Prostate gland (tissue), 2 donors: Measurements from ENCODE around the gene TRAPPC12.

Experiments
- POLR2A ChIP-seq: fragments of 450-650 bp; IDR thresholded peaks from one replicate; pipeline ENCODE4 v1.6.1; 2016; ENCODE audit warnings: antibody characterized with exemption, mild to moderate bottlenecking
- TF ChIP-seq, protein P1 (sequence below), 4 experiments: fragments of 200-600 bp in 2 of 4; fragments of 450-650 bp in 2 of 4; sonication (generic) in 2 of 4; IDR thresholded peaks; 1 replicate in 3 of 4; 2 replicates in 1 of 4; pipeline ENCODE4 v1.5.1; 2016 to 2019; ENCODE audit warnings: antibody characterized with exemption in 4 of 4, mild to moderate bottlenecking in 2 of 4, moderate library complexity in 2 of 4

DNA sequence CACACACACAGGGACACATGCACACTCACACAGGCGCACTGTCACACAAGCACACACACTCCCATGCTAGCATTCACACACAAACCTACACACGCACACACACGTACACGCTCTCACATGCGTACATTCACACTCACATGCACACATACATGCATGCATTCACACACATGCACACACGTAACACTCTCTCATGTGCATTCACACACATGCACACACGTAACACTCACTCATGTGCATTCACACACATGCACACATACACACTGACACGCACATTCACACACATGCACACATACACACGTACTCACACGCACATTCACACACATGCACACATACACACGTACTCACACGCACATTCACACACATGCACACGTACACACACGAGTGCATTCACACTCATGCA is 123.6 kb downstream of the TRAPPC12 start:
- TF ChIP-seq, protein P1, sequence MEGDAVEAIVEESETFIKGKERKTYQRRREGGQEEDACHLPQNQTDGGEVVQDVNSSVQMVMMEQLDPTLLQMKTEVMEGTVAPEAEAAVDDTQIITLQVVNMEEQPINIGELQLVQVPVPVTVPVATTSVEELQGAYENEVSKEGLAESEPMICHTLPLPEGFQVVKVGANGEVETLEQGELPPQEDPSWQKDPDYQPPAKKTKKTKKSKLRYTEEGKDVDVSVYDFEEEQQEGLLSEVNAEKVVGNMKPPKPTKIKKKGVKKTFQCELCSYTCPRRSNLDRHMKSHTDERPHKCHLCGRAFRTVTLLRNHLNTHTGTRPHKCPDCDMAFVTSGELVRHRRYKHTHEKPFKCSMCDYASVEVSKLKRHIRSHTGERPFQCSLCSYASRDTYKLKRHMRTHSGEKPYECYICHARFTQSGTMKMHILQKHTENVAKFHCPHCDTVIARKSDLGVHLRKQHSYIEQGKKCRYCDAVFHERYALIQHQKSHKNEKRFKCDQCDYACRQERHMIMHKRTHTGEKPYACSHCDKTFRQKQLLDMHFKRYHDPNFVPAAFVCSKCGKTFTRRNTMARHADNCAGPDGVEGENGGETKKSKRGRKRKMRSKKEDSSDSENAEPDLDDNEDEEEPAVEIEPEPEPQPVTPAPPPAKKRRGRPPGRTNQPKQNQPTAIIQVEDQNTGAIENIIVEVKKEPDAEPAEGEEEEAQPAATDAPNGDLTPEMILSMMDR (IDR thresholded peaks at IDR 0.05): no peak
- no peak for TF ChIP-seq POLR2A
